Stimulated activated CD4-positive, alpha-beta T cell treated with anti-CD3 and anti-CD28 coated beads, Interleukin-1b, Interleukin-23, amount 100 ng/mL, for 24 hours (primary cell): ENCODE data around the gene PLB1.
"Not testable (repeated sequence)": the region's sequence is repeated elsewhere in the genome, so short reads cannot be mapped to it uniquely, and the experiment has no call there.

Experiments
- DNase-seq, 4 experiments: peaks; one replicate each; pipeline ENCODE4 v3.0.0-alpha.2; 2020; ENCODE audit warnings: low read depth in 4 of 4, low spot score in 1 of 4

PLB1 gene

DNA sequence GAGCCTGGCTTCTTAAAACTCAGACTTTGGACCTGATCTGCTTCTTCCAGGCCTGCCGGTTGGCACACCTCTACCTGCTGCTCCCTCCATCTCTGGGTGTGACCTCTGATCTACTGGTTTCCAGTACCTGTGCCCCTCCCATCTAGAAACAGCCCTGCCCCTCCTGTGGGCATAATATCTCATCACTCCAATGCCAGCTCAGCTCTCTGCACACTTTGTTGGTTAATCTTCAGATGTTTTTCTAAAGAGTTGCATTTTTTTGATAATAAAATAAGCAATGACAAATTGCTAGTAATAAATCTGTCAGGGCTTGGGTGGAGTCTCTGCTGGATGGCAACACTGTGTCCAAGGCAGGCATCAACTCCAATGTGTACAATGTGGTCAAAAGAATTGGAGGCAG is 166.2 kb downstream of the PLB1 start:
- DNase-seq, result no peak

DNA sequence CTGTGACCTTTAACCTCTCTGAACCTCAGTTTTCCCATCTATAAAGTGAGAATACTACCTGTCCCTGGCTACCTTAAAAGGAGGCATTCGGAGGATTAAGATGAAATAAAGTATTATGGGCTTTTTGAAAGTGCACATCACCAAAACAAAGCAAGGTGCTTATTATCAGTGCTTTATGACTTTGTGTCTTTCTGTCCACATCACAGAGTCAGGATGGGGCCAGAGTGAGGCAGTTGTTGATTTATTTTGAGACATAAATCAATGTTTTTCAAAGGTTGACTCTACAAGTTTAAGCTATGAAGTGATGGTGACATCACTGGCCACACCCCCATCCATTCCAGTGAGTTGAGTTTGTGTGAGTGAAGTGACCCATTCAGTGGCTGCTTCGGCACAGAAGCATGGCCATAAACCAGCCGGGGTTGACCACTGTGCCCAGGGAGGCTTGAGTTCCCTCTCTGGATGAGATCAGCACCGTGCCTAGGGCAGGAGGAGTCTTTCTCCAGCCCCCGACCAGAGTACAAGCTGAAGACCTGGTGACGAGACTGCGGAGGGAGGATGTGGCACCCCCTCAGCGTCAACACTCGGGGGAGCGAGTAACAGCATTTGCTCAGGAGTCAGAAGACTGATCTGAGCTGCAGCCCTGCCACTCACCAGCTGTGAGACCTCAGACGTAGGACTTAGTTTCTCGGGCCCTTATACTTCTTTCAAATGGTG is 166.8 kb downstream of the PLB1 start:
- DNase-seq, result no peak

DNA sequence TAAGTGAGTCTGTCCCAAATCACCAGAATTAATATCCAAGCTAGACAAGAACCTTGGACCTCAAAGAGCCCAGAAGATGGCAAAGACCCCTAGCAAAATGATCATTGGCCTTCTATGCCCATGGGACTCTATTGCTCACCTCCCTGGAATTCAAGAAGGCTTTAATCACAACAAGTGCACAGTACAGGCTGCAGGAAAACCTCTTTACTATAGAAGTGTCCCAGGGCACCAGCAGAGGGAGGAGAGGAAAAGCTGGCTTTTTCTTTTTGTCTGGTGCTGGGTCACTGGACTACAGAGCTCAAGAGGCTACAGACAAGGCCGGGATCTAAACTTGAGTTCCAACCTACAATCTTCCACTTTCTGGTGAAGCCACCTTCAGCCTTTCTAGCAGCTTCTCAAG is 167.5 kb downstream of the PLB1 start:
- no peak for DNase-seq

DNA sequence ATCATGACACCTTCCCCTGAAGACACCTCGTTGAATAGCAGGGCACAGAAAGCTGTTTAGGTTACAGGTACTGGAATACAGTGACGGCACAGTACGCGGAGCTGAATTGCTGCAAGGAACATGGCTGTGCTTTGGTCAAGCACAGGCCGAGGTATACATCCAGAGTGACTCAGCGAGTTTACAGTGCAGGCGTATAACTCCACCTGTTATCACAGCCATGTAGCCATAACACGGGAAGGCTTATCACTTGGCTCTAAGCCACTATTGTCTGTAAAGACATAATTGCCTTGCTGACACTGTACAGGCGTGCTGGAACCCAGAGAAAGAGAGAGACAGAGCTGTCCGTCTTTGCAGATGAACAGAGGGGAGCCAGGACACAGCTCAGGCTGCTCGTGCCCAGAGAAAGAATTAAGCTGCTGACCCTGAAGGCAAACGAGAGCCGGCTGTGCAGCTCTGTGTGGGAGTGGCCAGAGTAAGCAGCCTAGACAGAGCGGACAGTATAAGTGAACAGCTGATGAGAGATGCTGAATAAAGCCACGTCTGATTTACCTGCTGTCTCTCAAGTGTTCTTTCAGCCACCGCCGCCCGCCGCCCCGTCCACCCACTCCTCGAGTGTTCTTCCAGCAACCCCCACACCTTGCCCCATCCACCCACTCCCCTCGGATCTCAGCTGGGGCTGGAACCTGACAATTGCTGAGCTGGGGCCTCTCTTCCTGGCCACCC is 168.4 kb downstream of the PLB1 start:
- no peak for DNase-seq

DNA sequence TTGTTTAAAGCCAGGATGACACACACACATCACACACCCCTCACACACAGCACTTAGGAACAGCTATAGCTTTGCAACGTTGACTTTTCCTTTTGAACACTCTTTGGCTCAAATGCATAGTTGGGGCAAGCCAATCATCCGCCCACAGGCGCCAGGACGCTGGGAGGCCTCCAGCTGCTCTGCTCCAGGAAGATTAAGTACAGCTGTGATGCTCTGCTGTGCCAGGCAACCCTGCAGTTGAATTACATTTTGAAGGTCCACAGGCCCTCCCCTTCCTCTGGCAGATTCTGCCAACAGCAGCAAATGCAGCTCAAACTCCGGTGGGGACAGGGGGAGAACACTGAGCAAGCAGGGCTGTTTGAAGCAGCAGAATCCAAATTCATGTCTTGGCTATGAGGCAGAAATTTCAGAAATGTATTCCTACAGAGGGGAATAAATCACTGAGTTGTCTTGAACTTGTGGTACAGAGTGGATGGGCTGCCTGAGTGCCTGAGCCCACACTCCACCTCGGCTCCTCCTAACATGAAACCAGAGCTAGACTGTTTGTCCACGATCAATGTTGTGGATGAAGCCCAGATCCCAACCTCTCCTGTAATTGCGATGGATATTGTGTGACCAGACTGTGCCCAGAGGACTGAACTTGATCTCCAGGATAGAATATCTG is 169.3 kb downstream of the PLB1 start:
- no peak for DNase-seq

DNA sequence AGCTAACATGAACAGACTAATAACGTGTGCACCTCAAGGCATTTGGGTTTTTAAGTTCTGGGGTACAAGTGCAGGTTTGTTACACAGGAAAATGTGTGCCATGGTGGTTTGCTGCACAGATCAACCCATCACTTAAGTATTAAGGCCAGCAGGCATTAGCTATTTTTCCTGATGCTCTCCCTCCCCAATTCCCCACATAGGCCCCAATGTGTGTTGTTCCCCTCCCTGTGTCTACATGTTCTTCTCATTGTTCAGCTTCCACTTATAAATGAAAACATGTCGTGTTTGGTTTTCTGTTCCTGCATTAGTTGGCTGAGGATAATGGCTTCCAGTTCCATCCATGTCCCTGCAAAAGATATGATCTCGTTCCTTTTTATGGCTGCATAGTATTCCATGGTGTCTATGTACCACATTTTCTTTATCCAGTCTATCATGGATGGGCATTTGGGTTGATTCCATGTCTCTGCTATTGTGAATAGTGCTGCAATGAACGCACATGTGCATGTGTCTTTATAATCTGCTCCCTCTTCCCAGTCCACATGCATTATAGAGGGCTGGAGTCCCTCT is 170.0 kb downstream of the PLB1 start:
- not testable (repeated sequence) for DNase-seq

DNA sequence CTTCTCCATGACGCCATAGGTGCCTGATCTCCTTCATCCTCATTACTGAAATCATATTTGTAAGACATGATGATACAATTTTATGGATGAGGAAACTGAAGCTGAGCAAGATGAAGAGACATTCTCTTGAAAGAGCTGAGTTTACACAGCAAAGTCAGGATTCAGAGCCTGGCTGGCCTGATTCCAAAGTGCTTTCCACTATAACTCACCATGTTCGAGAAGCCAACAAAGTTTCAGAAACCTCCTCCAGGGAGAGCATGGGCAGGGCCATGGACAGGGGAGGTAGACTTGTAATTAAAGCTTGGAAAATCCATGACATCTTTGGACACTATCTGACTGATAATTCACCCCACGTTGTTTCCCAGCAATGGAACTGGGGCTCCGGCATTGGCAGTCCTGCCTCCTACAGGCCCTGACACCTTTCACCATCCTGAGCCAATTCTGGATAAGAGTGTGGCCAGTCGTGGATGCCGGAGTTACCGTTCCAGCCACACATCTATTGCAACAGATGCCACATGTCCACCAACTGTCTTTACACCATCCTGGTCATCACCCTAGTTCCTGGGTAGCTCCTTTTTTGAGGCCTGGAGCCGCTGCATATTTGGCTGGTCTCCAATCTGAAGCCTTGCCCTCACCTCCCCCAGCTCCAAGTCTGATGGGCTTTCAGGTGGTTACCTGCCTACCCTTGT is 170.8 kb downstream of the PLB1 start:
- no peak for DNase-seq

DNA sequence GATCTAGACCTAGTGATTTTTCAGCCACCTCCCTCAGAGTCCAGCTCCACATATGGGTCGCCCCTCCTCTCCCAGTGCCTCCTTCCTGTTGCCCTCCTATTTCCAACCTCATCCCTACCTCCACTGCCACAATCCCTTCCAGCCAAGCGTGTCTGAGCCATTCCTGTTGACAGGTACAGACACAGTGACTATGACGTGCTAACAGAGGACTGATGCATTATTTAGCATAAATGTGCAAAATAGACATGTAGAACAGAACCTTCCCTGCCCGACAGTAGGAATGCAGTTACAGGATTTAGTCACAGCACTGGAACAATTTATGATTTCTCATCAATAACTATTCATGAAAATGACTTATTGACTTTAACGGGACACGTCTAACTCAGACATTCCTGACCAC is 171.4 kb downstream of the PLB1 start:
- DNase-seq, result no peak

DNA sequence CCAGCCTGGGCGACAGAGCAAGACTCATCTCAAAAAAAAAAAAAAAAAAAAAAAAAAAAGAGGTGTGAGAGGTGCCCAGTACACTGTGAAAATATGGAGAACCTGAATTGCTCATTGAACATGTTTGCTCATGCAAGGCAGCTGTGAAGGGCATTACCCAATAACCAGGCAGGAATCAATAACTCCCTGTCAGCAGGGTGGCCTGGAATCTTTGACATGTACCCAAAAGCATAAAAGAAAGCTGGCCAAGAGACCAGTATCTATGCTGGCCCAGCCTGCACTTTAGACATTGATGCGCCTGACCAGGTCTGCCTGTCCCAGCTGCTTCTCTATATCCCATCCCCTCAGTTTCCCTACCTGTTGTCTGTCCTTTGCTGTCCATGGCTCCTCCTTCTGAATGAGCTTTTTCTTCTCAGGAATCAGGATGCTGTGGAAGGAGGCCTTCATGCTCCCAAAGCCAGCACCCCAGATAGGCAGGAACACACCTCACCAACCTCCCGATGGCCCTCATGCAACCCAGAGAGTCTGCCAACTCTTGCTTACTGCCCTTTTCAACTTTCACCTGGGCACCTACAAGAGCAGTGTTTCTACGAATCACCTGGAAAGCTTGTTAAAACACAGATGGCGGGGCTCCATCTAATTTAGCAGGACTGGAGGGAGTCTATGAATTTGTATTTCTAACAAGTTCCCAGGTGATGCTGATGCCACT is 172.4 kb downstream of the PLB1 start:
- no peak for DNase-seq

DNA sequence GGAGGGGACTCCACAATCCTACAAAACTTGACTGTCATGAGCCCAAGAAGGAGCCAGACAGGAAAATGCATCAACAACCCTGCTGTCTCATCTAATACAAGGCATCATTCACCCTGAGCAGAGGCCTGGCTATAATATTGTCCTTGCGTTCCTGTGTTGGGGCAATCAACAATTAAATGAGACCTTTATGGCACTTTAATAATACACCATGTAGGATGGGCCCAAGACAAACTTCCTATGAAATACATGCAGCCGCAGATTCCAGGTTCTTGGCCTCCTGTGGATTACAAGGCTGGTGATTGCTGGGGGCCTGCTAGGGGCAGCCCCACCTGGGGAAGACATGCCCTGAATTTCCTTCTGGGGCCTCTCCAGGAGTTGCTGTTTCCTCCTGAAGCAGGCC is 173.0 kb downstream of the PLB1 start:
- no peak for DNase-seq

DNA sequence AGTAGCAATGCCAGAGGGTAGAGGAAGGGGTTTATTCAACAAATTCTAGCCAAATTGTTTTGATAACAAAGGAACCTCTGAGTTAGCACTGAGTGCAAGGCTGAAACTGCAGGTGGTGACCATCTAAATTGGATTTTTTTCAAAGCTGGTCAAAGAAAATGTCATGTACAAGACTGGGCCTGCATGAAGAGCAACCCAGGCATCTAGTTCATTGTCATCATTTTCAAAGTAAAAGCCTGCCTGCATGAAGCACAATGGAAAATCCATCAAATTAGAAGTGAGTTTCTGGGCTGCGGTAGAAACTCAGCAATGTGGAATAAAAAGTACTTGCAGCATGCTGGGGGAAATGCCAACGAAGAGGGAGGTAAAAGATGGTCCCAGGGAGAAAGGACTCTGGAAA is 175.0 kb downstream of the PLB1 start:
- DNase-seq, result no peak

DNA sequence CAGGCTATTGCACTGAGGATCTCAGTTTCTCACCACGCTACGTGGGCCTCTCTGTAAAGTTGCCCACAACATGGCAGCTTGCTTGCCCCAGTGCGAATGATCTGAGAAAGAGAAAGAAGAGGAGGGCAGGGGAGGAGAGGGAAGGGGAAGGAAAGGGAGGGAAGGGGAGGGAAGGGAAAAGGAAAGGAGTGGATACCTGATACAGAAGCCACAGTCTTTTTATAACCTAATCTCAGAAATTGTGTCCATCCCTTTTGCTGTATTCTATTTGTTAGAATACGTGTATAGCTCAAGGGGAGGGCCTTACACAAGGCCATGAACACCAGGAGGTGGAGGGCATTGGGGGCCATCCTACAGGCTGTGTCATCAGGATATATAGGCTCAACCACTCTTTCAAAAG is 177.5 kb downstream of the PLB1 start:
- no peak for DNase-seq

DNA sequence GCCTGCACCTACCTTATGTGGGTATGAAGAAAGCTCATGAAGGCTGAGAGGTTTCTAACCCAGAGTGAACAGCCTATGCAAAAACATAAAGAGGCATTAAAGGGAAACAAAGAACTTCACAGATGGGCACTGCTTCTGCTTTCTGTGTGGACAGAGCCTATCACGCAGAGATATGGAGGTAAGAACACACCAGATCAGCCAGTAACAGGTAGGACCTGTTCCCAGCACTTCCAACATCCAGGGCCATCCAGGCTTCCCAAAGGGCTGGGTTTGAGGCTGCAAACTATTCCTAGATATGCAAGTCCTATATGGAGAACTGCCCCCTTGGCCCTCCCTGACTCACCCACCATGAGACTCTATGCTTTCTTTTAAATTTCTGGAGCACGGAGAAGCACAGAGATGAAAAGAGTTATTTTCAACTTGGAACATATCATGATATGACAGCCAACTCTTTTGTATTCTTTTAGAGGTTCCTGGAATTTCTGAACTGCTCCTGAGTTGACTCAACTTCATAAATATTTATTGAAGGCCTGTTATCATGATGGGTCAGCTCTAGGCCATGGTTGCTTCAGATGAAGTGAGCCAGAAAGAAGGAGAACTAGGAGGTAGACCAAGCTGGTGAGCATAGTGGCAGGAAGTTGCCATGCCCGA is 178.3 kb downstream of the PLB1 start:
- no peak for DNase-seq

DNA sequence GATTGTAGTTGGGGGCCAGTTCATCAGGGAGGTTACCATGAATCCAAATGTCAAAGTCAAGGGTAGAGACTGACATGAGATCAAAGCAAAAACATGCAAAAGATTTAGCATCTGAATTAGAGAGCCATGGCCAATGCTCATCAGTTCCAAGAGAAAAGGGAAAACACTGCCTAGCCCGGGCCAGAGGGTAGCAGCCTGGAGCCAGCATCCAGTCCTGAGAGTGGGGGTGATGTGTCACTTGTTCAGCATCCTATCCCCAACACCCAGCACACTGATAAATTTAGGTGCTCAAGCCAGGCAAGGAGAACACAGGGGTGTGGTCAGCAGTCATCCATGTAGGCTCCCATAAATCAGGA is 178.8 kb downstream of the PLB1 start:
- DNase-seq, result no peak

DNA sequence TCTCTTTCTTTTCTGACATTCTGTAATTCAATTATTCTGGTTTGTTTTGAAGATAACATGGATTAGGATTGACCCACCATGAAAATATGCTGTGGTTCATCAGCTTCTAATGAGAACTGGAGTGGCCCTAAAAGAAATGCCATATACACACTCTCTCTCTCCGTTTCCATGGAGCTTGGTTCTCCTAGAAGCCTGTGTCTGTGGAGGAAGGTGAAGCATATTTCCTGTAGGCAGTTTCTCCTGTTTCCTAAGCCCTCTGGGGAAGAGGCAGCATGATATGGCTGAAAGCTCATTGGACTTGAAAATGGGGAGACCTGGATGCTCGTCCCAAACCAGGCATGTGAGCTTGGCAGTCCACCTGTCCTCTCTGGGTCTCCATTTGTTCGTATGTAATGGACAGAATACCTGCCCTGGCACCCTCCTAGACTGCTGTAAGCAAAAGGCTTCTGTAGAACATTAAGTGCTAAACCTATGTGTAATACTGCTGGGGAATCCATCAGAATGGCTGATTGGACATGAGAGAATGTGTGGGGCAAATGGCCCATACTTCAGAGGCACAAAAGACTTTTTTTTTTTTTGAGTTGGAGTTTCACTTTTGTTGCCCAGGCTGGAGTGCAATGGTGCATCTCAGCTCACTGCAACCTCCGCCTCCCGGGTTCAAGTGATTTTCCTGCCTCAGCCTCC is 180.4 kb downstream of the PLB1 start:
- no peak for DNase-seq

DNA sequence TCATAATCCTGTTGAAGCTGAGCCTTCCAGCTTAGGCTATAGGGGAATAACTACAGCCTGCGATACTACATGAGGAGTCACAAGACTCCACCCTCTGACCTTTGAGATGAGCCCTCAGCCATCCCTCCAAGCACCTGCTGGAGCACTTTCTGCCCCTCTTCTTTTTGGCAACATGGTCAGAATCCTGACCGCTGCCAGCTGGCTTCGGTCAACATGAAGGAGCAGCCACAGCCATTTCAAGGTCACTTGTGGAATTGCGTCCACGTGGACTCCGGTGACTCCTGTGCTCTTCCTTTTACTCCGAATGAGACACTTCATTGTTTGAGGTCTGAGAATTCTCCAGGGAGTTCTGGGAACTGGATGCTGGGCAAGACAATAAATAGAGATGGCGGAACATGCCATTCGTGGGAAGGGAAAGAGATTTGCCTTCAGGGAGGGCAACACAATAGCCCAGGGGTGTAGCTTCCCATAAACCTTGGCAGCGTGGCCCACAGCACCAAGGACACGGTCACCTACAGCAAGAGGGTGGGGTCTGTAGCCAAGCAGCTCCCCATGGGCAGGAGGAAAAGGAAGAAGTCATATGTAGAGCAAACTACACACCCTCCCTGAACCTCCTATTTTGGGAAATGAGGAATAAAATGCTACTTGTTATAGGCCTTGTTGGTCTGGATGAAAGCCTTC is 182.5 kb downstream of the PLB1 start:
- DNase-seq, result no peak

DNA sequence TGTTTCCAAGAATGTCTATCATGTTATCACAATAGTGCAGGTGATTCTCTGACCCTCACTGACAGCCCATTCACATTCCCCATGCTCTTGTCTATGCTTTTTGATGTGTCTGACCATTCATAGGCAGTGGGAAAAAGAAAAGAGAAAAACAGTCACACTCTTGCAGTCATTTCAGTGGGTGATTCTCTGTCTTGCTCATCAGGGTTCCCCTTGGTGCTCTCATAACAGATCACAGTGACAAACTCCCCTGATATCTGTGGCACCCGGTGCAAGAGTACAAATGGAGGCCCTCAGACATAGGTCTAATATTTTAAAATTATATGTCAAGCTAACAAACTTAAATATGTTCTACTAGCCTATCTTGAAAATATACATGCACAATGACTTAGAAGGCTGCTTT is 183.1 kb downstream of the PLB1 start:
- no peak for DNase-seq

DNA sequence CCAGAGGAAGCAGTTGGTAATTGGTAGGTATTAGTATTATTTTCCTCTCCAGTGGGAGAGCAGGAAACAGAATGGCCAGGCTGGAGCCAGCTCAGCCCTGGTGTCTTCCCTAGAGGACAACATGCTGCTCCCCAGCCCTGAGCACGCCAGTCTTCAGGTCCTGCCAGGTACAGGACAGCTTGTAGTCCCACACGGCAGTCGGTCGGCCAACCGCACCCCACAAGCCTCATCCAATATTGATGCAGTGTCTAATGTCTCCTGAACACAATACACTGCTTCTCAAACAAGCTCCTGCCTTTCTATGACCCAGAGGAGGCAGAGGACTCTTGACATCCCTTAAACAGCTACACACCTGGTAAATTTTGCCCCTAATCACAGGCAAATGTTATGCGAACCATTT is 184.8 kb downstream of the PLB1 start:
- DNase-seq, result no peak

DNA sequence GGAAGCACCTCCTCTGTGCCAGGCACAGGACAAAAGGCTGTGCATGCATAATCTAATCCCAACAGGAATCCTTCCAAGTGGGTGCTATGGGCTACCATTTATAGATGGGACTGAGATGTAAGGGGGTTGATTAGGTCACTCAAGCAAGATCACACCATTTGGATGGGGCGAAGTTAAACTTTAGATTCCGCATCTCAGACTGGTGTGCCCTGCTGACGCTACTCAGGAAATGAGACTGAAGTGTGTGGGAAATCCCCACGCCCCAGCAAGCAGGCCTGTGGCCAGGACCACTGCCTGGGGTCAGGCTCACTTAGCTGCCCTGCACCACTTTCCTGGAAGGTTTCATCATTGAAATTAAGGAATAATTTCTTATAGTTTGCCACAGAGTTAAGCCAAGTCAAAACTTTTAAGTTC is 185.3 kb downstream of the PLB1 start:
- peak; percentile 10 to 58 (median 30) for DNase-seq
